HFFc6 (cell line): ENCODE measurements around the gene NFIA. TPM values are rescaled to one million over a fixed set of nuclear protein-coding genes. Genes with fewer than 3 reads are reported as not detected.

Experiments used
- DNase-seq: peaks from one replicate; pipeline ENCODE4 v3.0.0-alpha.2; 2018
- H3K27ac Mint-ChIP-seq: 2 replicates; pipeline ENCODE4 v1.8.0; 2020; ENCODE audit warnings: mild to moderate bottlenecking, mixed read lengths
- H3K27me3 Mint-ChIP-seq: 2 replicates; pipeline ENCODE4 v1.8.0; 2021; ENCODE audit warnings: mild to moderate bottlenecking, moderate library complexity, mixed read lengths; ENCODE audit not compliant: insufficient read depth
- H3K36me3 Mint-ChIP-seq: 2 replicates; pipeline ENCODE4 v1.8.0; 2021; ENCODE audit warnings: low read depth, mixed read lengths
- H3K4me1 Mint-ChIP-seq: 2 replicates; pipeline ENCODE4 v1.8.0; 2020; ENCODE audit warnings: low read depth, mixed read lengths
- H3K4me3 Mint-ChIP-seq: 2 replicates; pipeline ENCODE4 v1.8.0; 2020; ENCODE audit warnings: mild to moderate bottlenecking, moderate library complexity, mixed read lengths
- H3K9me3 Mint-ChIP-seq: 2 replicates; pipeline ENCODE4 v1.8.0; 2020; ENCODE audit warnings: mild to moderate bottlenecking, mixed read lengths
- total RNA-seq, 6 experiments: library from RNA; stranded (reverse); fragmentation: NEBNext Ultra II Directional; extraction: Animal tissue kit (Norgen Biotek cat#: 25700); gene quantifications; 2 replicates in 1 of 6; 3 replicates in 5 of 6; pipeline ENCODE4 v1.2.3, GENCODE V29; 2021
- TF ChIP-seq, protein P1 (sequence below): fragments of 200-600 bp; sonication (generic); IDR thresholded peaks from 2 replicates; pipeline ENCODE4 v1.5.0; 2021; ENCODE audit warnings: antibody characterized with exemption, mild to moderate bottlenecking

Gene NFIA
- total RNA-seq, 6 experiments from 2014 or later = 8.5 to 11.3 (median 10.4) TPM

DNA sequence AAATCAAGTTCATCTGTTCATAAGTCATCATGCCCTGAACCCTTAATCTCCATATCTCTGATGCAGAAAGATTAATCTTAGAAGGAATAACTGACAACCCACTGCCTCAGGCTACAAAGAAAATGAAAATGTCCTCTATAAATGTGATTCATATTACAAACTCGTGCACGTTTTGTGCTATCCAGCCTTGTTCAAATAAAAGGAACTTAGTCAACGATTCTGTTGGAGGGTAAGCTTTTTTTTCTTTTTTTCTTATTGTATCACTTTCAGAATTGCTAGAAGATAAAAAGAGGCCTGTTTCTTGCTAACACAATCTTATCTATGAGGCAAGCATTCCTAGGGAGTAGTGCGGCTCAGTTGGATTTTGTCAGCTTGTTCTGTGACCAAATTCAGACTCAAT is 414.1 kb downstream of the NFIA start:
- Mint-ChIP-seq H3K9me3 (no peaks in the 10 kb centered on the region), H3K36me3 (no peaks in the 10 kb centered on the region), H3K27ac (peak overlapping the region; percentile 31), H3K4me3 (peak overlapping the region; percentile 28; the same call in 1 of the 2 replicates), H3K27me3 (peaks cover 7% of the 10 kb centered on the region), H3K4me1 (peaks cover 33% of the 10 kb centered on the region)
- peak; percentile 87 for DNase-seq
- TF ChIP-seq, protein P1, sequence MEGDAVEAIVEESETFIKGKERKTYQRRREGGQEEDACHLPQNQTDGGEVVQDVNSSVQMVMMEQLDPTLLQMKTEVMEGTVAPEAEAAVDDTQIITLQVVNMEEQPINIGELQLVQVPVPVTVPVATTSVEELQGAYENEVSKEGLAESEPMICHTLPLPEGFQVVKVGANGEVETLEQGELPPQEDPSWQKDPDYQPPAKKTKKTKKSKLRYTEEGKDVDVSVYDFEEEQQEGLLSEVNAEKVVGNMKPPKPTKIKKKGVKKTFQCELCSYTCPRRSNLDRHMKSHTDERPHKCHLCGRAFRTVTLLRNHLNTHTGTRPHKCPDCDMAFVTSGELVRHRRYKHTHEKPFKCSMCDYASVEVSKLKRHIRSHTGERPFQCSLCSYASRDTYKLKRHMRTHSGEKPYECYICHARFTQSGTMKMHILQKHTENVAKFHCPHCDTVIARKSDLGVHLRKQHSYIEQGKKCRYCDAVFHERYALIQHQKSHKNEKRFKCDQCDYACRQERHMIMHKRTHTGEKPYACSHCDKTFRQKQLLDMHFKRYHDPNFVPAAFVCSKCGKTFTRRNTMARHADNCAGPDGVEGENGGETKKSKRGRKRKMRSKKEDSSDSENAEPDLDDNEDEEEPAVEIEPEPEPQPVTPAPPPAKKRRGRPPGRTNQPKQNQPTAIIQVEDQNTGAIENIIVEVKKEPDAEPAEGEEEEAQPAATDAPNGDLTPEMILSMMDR = no peak

DNA sequence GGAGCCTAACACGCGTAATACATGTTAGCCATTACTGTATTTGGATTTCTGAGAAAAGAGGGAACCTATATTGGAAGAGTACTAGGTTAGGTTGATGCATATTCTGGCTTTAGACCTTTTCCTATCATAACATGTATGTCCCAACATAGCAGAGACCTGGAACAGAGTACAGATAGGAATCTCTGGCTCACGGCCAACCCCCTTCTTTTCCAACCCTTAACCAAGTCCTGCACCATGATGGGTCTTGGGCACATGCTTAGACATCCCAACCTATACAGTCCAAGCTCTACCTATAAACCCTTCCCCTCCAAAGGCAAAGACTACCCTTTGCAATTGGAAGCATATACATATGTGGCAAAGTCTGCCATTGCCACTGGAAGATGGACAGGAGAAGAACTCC is 414.7 kb downstream of the NFIA start:
- Mint-ChIP-seq H3K36me3 (no peaks in the 10 kb centered on the region), H3K9me3 (no peaks in the 10 kb centered on the region), H3K4me3 (peak overlapping the region; percentile 28; the same call in 1 of the 2 replicates), H3K27me3 (peaks cover 8% of the 10 kb centered on the region), H3K27ac (peak overlapping the region; percentile 31), H3K4me1 (peaks cover 28% of the 10 kb centered on the region)
- TF ChIP-seq, protein P1 = no peak
- no peak for DNase-seq

DNA sequence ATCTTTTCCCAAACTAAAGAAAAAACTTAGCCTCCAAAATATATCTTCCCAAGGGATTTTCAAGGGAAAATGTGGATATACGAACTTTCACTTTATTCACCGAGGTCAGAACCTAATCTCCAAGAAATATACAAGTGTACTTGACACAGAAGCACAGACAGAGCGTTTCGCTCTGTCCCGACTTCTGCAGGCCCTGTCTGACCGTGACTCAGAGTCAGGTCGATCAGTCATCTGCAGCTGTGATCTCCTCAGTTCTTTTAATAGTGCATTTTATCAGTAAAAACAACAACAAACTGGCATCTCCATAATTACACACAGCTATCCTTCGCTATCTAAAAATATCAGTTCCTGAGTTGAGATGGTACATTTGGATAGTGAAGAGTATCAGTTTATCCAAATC is 416.0 kb downstream of the NFIA start:
- H3K27me3 Mint-ChIP-seq = peaks cover 8% of the 10 kb centered on the region
- H3K9me3 Mint-ChIP-seq = no peaks in the 10 kb centered on the region
- no peaks in the 10 kb centered on the region for H3K36me3 Mint-ChIP-seq
- H3K27ac Mint-ChIP-seq = no peak overlapping the region
- no peak for DNase-seq
- TF ChIP-seq, protein P1 = no peak
- peaks cover 28% of the 10 kb centered on the region for H3K4me1 Mint-ChIP-seq
- H3K4me3 Mint-ChIP-seq = no peak overlapping the region

- no peaks in the 10 kb centered on the region for H3K36me3 Mint-ChIP-seq
- H3K27ac Mint-ChIP-seq = no peak overlapping the region
- H3K4me3 Mint-ChIP-seq = no peak overlapping the region
- DNase-seq = no peak
- TF ChIP-seq, protein P1 = no peak
- H3K4me1 Mint-ChIP-seq = peaks cover 14% of the 10 kb centered on the region
- peaks cover 9% of the 10 kb centered on the region for H3K27me3 Mint-ChIP-seq
- no peaks in the 10 kb centered on the region for H3K9me3 Mint-ChIP-seq
These were observed 419.9 kb downstream of the NFIA start for GRCh38 chr1:61501971-61502916.

- Mint-ChIP-seq H3K27me3 (peaks cover 9% of the 10 kb centered on the region), H3K36me3 (no peaks in the 10 kb centered on the region), H3K27ac (no peak overlapping the region), H3K9me3 (no peaks in the 10 kb centered on the region; the same call in 1 of the 2 replicates), H3K4me3 (no peak overlapping the region), H3K4me1 (peaks cover 6% of the 10 kb centered on the region; the same call in 1 of the 2 replicates)
- TF ChIP-seq, protein P1 = no peak
- no peak for DNase-seq
These were observed 421.9 kb downstream of the NFIA start for GRCh38 chr1:61504305-61504704.
